GM23338 (cell line): ENCODE data around the gene BATF3. TPM values are rescaled to one million over a fixed set of nuclear protein-coding genes. Genes with fewer than 3 reads are reported as not detected.

ENCODE experiments used
- ATAC-seq: fragments of 200-7000 bp; cut with Tn5 transposase; 3 replicates; pipeline ENCODE4 v1.9.1; 2020
- DNase-seq: peaks from one replicate; pipeline ENCODE4 v3.0.0-alpha.2; 2015; ENCODE audit warnings: low spot score
- H2AFZ ChIP-seq: fragments of 200-600 bp; sonication (generic); 2 replicates; pipeline ENCODE4 v1.8.0; 2016; ENCODE audit warnings: antibody characterized with exemption, mild to moderate bottlenecking, moderate library complexity
- H3F3A ChIP-seq: fragments of 200-600 bp; sonication (generic); replicated peaks from 2 replicates; pipeline ENCODE4 v1.8.0; 2017; ENCODE audit warnings: antibody characterized with exemption, mixed run types, low read depth
- H3K27ac ChIP-seq: fragments of 200-600 bp; sonication (generic); 2 replicates; pipeline ENCODE4 v1.6.1; 2016; ENCODE audit warnings: low read depth
- H3K27me3 ChIP-seq: fragments of 200-600 bp; sonication (generic); 2 replicates; pipeline ENCODE4 v1.8.0; 2016; ENCODE audit warnings: mild to moderate bottlenecking, mixed run types, moderate library complexity; ENCODE audit not compliant: insufficient read depth
- H3K36me3 ChIP-seq: fragments of 200-600 bp; sonication (generic); 2 replicates; pipeline ENCODE4 v1.8.0; 2016; ENCODE audit warnings: mild to moderate bottlenecking; ENCODE audit not compliant: insufficient read depth
- H3K4me1 ChIP-seq: fragments of 200-600 bp; sonication (generic); 2 replicates; pipeline ENCODE4 v1.8.0; 2016; ENCODE audit warnings: mild to moderate bottlenecking, moderate library complexity; ENCODE audit not compliant: insufficient read depth
- H3K4me2 ChIP-seq: fragments of 200-600 bp; sonication (generic); 2 replicates; pipeline ENCODE4 v1.7.1; 2017; ENCODE audit warnings: mixed run types
- H3K4me3 ChIP-seq: fragments of 200-600 bp; sonication (generic); 2 replicates; pipeline ENCODE4 v1.6.1; 2016; ENCODE audit warnings: mixed run types
- H3K79me2 ChIP-seq: fragments of 200-600 bp; sonication (generic); replicated peaks from 2 replicates; pipeline ENCODE4 v1.8.0; 2017; ENCODE audit warnings: mild to moderate bottlenecking; ENCODE audit not compliant: insufficient read depth
- H3K9me2 ChIP-seq: fragments of 200-600 bp; sonication (generic); 2 replicates; pipeline ENCODE4 v1.8.0; 2017; ENCODE audit not compliant: insufficient read depth
- H4K20me1 ChIP-seq: fragments of 200-600 bp; sonication (generic); replicated peaks from 2 replicates; pipeline ENCODE4 v1.8.0; 2017; ENCODE audit warnings: mild to moderate bottlenecking; ENCODE audit not compliant: insufficient read depth
- H3K27ac Mint-ChIP-seq: 2 replicates; pipeline ENCODE4 v1.8.0; 2020; ENCODE audit warnings: inconsistent platforms, mild to moderate bottlenecking, moderate library complexity, mixed read lengths
- H3K27me3 Mint-ChIP-seq: 3 replicates; pipeline ENCODE4 v1.8.0; 2022; ENCODE audit warnings: low read depth, mild to moderate bottlenecking, moderate library complexity, mixed read lengths, inconsistent platforms; ENCODE audit not compliant: insufficient read depth, poor library complexity
- H3K36me3 Mint-ChIP-seq: 3 replicates; pipeline ENCODE4 v1.8.0; 2021; ENCODE audit warnings: low read depth, mild to moderate bottlenecking, inconsistent platforms, moderate library complexity, mixed read lengths
- H3K4me1 Mint-ChIP-seq: 3 replicates; pipeline ENCODE4 v1.8.0; 2020; ENCODE audit warnings: mild to moderate bottlenecking, inconsistent platforms, mixed read lengths
- H3K4me3 Mint-ChIP-seq: 3 replicates; pipeline ENCODE4 v1.8.0; 2021; ENCODE audit warnings: moderate library complexity, mild to moderate bottlenecking, inconsistent platforms, mixed read lengths
- H3K9me3 Mint-ChIP-seq: 3 replicates; pipeline ENCODE4 v1.8.0; 2020; ENCODE audit warnings: moderate library complexity, mild to moderate bottlenecking, inconsistent platforms, mixed read lengths
- CREB1 ChIP-seq: fragments of 250-450 bp; sonication (Bioruptor Pico); IDR thresholded peaks from 2 replicates; pipeline ENCODE4 v1.5.0; 2020; ENCODE audit warnings: low read depth, mild to moderate bottlenecking, moderate library complexity
- EZH2 ChIP-seq: fragments of 200-600 bp; sonication (generic); IDR thresholded peaks from one replicate; pipeline ENCODE4 v1.8.0; 2017; ENCODE audit warnings: antibody characterized with exemption, mild to moderate bottlenecking, low read depth; ENCODE audit not compliant: unreplicated experiment
- JUNB ChIP-seq: IDR thresholded peaks from one replicate; pipeline ENCODE4 v1.6.1; 2016; ENCODE audit warnings: antibody characterized with exemption; ENCODE audit not compliant: unreplicated experiment
- NANOG ChIP-seq: IDR thresholded peaks from 2 replicates; pipeline ENCODE4 v1.6.1; 2016; ENCODE audit warnings: antibody characterized with exemption, borderline replicate concordance
- POLR2AphosphoS5 ChIP-seq: IDR thresholded peaks from 2 replicates; pipeline ENCODE4 v1.6.1; 2016; ENCODE audit warnings: antibody characterized with exemption, low read depth
- STAT1 ChIP-seq: IDR thresholded peaks from one replicate; pipeline ENCODE4 v1.6.1; 2016; ENCODE audit warnings: antibody characterized with exemption; ENCODE audit not compliant: unreplicated experiment
- ZNF114 ChIP-seq: fragments of 250-450 bp; sonication (Bioruptor Pico); IDR thresholded peaks from 2 replicates; pipeline ENCODE4 v1.5.0; 2020; ENCODE audit warnings: mild to moderate bottlenecking, moderate library complexity
- ZNF331 ChIP-seq: fragments of 250-450 bp; sonication (Bioruptor Pico); IDR thresholded peaks from 2 replicates; pipeline ENCODE4 v1.5.0; 2020; ENCODE audit warnings: low read depth, mild to moderate bottlenecking, moderate library complexity
- polyA plus RNA-seq: library from polyadenylated mRNA; unstranded; fragments of >200 nt; fragmentation: Nextera tagmentation; extraction: Ambion mirVana; gene quantifications from 2 replicates; pipeline ENCODE4 v1.2.1, GENCODE V29; 2016
- total RNA-seq: library from RNA; depleted of rRNA; stranded (reverse); fragments of >200 nt; shearing (Covaris generic); gene quantifications from 2 replicates; pipeline ENCODE4 v1.2.3, GENCODE V29; 2014
- TF ChIP-seq, protein P1 (sequence below): fragments of 250-450 bp; sonication (Bioruptor Pico); IDR thresholded peaks from 2 replicates; pipeline ENCODE4 v1.5.0; 2020; ENCODE audit warnings: mild to moderate bottlenecking, moderate library complexity
- TF ChIP-seq, protein P2 (sequence below): IDR thresholded peaks from 2 replicates; pipeline ENCODE4 v1.6.1; 2016; ENCODE audit warnings: antibody characterized with exemption

BATF3 gene
- total and polyA plus RNA-seq, 2 experiments from 2014 or later, result 3.6 to 7.8 TPM

DNA sequence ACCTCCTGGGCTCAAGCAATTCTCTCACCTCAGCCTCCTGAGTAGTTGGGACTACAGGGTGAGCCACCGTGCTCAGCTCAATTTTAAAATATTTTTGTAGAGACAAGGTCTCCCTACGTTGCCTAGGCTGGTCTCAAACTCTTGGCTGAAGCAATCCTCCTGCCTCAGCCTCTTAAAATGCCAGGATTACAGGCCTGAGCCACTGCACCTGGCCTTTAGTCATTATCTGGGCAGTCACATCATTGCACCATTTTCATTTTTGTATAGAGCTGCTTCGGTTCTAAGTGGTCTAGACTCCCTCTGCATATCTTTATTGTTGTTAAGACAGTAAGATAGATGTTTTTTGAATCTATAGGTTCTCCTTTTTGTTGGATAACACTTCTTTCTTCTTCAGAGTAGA, 51.2 kb downstream of the BATF3 start:
- Histone ChIP-seq H2AFZ (no peak overlapping the region), H3K4me1 (no peaks in the 10 kb centered on the region), H4K20me1 (no peaks in the 10 kb centered on the region), H3K4me3 (no peak overlapping the region), H3K79me2 (no peaks in the 10 kb centered on the region), H3K27ac (no peak overlapping the region), H3K27me3 (no peaks in the 10 kb centered on the region), H3F3A (no peaks in the 10 kb centered on the region), H3K36me3 (no peaks in the 10 kb centered on the region), H3K4me2 (no peak overlapping the region), H3K9me2 (no peaks in the 10 kb centered on the region)
- TF ChIP-seq ZNF331 (CRISPR knock-in tag) (no peak), NANOG (no peak), EZH2 (no peak), ZNF114 (CRISPR knock-in tag) (no peak), STAT1 (no peak)
- TF ChIP-seq, protein P1, sequence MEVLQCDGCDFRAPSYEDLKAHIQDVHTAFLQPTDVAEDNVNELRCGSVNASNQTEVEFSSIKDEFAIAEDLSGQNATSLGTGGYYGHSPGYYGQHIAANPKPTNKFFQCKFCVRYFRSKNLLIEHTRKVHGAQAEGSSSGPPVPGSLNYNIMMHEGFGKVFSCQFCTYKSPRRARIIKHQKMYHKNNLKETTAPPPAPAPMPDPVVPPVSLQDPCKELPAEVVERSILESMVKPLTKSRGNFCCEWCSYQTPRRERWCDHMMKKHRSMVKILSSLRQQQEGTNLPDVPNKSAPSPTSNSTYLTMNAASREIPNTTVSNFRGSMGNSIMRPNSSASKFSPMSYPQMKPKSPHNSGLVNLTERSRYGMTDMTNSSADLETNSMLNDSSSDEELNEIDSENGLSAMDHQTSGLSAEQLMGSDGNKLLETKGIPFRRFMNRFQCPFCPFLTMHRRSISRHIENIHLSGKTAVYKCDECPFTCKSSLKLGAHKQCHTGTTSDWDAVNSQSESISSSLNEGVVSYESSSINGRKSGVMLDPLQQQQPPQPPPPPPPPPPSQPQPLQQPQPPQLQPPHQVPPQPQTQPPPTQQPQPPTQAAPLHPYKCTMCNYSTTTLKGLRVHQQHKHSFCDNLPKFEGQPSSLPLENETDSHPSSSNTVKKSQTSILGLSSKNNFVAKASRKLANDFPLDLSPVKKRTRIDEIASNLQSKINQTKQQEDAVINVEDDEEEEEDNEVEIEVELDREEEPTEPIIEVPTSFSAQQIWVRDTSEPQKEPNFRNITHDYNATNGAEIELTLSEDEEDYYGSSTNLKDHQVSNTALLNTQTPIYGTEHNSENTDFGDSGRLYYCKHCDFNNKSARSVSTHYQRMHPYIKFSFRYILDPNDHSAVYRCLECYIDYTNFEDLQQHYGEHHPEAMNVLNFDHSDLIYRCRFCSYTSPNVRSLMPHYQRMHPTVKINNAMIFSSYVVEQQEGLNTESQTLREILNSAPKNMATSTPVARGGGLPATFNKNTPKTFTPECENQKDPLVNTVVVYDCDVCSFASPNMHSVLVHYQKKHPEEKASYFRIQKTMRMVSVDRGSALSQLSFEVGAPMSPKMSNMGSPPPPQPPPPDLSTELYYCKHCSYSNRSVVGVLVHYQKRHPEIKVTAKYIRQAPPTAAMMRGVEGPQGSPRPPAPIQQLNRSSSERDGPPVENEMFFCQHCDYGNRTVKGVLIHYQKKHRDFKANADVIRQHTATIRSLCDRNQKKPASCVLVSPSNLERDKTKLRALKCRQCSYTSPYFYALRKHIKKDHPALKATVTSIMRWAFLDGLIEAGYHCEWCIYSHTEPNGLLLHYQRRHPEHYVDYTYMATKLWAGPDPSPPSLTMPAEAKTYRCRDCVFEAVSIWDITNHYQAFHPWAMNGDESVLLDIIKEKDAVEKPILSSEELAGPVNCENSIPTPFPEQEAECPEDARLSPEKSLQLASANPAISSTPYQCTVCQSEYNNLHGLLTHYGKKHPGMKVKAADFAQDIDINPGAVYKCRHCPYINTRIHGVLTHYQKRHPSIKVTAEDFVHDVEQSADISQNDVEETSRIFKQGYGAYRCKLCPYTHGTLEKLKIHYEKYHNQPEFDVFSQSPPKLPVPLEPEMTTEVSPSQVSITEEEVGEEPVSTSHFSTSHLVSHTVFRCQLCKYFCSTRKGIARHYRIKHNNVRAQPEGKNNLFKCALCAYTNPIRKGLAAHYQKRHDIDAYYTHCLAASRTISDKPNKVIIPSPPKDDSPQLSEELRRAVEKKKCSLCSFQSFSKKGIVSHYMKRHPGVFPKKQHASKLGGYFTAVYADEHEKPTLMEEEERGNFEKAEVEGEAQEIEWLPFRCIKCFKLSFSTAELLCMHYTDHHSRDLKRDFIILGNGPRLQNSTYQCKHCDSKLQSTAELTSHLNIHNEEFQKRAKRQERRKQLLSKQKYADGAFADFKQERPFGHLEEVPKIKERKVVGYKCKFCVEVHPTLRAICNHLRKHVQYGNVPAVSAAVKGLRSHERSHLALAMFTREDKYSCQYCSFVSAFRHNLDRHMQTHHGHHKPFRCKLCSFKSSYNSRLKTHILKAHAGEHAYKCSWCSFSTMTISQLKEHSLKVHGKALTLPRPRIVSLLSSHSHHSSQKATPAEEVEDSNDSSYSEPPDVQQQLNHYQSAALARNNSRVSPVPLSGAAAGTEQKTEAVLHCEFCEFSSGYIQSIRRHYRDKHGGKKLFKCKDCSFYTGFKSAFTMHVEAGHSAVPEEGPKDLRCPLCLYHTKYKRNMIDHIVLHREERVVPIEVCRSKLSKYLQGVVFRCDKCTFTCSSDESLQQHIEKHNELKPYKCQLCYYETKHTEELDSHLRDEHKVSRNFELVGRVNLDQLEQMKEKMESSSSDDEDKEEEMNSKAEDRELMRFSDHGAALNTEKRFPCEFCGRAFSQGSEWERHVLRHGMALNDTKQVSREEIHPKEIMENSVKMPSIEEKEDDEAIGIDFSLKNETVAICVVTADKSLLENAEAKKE, result no peak
- no peak for DNase-seq
- Mint-ChIP-seq H3K36me3 (no peaks in the 10 kb centered on the region), H3K4me1 (no peaks in the 10 kb centered on the region), H3K27ac (no peak overlapping the region), H3K4me3 (no peak overlapping the region), H3K27me3 (peaks cover 3% of the 10 kb centered on the region), H3K9me3 (no peaks in the 10 kb centered on the region)
- ATAC-seq, result no peak

DNA sequence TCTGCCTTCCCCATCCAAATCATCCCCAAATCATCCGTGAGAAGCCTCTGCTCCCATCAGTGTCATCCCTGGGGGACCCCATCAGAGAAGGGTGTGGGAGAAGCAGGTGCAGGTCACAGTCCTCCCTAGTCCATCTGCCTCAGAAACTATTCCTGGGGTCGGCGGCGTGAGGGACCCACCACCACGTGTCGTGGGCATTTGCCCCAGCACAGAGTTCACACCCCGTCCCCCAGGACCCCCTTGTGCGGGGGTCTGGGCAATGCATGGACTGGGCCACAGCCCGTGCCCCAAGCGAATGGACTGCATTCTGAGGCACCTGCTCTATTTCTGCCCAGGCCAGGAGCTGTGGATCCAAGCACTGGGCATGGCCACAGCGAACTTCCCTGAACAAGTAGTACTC, 52.6 kb downstream of the BATF3 start:
- Histone ChIP-seq H3F3A (no peaks in the 10 kb centered on the region), H4K20me1 (no peaks in the 10 kb centered on the region), H3K36me3 (no peaks in the 10 kb centered on the region), H3K27me3 (no peaks in the 10 kb centered on the region), H3K4me2 (no peak overlapping the region), H3K4me3 (no peak overlapping the region), H3K4me1 (no peaks in the 10 kb centered on the region), H3K79me2 (no peaks in the 10 kb centered on the region), H3K9me2 (no peaks in the 10 kb centered on the region), H2AFZ (no peak overlapping the region), H3K27ac (no peak overlapping the region)
- Mint-ChIP-seq H3K27me3 (peaks cover 3% of the 10 kb centered on the region), H3K4me3 (no peak overlapping the region), H3K4me1 (no peaks in the 10 kb centered on the region), H3K9me3 (no peaks in the 10 kb centered on the region), H3K27ac (no peak overlapping the region), H3K36me3 (no peaks in the 10 kb centered on the region)
- DNase-seq, result no peak
- no peak for ATAC-seq
- TF ChIP-seq STAT1 (no peak), JUNB (no peak), CREB1 (CRISPR knock-in tag) (no peak), EZH2 (no peak), ZNF114 (CRISPR knock-in tag) (no peak), POLR2AphosphoS5 (no peak)
- TF ChIP-seq, protein P2, sequence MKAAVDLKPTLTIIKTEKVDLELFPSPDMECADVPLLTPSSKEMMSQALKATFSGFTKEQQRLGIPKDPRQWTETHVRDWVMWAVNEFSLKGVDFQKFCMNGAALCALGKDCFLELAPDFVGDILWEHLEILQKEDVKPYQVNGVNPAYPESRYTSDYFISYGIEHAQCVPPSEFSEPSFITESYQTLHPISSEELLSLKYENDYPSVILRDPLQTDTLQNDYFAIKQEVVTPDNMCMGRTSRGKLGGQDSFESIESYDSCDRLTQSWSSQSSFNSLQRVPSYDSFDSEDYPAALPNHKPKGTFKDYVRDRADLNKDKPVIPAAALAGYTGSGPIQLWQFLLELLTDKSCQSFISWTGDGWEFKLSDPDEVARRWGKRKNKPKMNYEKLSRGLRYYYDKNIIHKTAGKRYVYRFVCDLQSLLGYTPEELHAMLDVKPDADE, result no peak
